Measurements from ENCODE around the gene ZNF354C.

Gene ZNF354C
- 9.4 to 33.1 (median 20.4) reads per million in 9 experiments for total RNA-seq

DNA sequence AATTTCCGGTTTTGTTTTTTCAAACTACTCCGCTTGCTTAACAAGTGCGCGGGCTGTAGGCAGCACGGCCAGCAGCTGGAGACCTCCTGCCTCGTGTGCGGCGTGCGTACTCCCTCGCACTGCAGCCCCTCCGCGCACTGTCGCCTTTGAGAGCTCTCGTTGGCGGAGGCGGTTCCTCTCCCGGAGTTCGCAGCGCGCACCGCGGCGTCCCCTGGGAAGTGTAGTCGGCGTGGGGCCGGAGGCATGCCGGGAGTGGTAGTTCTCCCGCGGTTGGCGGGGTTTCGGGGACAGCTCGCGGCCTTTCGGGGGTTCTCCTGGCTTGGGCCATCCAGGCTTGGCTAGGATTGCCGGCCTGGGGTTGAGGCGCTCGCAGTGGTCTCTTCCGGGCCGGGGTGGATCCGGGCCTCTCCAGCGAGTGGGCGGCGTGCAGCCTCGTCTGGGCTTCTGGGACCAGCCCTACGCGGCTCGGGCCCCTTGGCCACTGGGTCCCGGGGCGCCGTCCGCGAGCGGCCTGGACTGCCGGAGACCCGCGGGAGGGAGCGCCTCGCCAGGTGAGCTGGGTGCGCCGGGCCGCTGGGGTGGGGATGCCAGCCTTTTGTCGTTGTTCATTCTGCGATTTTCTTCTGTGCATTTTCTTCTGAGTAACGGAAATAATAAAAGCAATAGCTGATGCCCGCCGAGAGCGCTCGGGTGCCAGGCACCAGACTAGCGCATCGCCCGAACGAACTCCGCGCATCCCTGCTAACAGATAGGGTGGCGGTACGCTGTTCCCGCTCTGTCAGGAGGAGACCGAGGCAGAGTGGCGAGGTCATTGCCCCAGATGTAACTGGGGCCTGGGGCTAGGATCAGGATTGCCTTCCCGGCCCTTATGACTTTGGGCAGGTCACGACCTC, at the start of gene ZNF354C:
ZNF354C (plus strand) TSS at position 258 of the 893 bp plus-strand sequence. CDS start 1,696 bp downstream, outside the sequence.
- ATAC-seq (replicated peaks) (peak; percentile 98), DNase-seq (peak; percentile 77 to 81 (median 79))
- H3K4me3 Mint-ChIP-seq: peak within 1 kb of the TSS; percentile 92 to 97
- H3K36me3 Mint-ChIP-seq (ENCODE audit: insufficient read depth): peaks cover 5% of the 10 kb centered on the region
- peaks cover 13 to 16% of the 10 kb centered on the region in 2 donors for H3K27me3 Mint-ChIP-seq
- H3K4me1 Mint-ChIP-seq (ENCODE audit: low read depth in 2 of 2): peaks cover 13 to 20% of the 10 kb centered on the region in 2 donors
- peak within 1 kb of the TSS; percentile 66 to 95 for H3K27ac Mint-ChIP-seq
- H3K9me3 Mint-ChIP-seq: no peaks in the 10 kb centered on the region

DNA sequence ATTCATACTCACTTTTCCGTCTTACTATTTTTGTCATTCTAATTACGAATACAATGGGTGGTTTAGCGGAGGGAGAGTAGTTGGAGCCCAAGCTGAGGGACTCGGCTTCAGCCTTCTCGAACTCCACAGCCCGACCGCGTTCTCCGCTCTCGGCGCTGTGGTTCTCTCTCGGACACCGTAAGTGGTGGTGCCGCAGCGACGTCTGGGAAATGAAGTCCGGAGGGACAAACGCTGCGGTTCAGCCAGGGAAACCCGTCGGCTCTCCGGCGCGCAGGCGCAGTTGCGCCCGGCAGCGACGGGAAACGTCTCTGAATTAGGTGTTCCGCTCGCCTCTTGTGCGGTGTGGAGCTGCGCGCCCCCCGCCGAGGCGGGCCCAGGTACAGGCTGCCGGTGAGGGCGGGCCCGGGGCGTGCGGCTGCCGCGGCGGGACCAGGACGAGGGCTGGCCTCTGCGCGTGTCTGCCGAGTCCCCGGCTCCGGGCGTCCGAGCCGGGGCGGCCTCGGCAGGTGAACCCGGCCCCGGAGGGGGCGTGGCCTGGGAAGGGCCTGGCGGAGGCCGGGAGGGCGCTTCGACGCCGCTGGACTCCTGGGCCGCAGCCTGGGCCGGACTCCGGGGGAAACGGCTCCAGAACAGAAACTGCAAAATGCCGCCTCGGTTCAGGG, 36.5 kb upstream of the ZNF354C start, which contains the start of gene ZNF879:
ZNF879 (plus strand) TSS at position 277 of the 662 bp plus-strand sequence. CDS start 1,201 bp downstream, outside the sequence.
- ATAC-seq (replicated peaks): peak; percentile 92
- DNase-seq: peak; percentile 90 to 92 (median 90)

DNA sequence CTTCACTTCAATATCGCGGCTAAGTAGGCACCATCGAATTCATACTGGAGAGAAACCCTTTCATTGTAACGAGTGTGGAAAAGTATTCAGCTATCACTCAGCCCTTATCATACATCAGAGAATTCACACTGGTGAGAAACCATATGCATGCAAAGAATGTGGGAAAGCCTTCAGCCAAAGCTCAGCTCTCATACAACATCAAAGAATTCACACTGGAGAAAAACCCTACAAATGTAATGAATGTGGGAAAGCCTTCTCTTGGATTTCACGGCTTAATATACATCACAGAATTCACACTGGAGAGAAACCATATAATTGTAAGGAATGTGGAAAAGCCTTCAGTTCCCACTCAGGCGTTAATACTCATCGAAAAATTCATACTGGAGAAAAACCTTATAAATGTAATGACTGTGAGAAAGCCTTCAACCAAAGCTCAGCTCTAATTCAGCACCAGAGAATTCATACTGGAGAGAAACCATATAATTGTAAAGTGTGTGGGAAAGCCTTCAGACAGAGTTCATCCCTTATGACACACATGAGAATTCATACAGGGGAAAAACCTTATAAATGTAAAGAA, 27.1 kb upstream of the ZNF354C start:
- DNase-seq (no peak), ATAC-seq (replicated peaks) (no peak)
- H3K27me3 Mint-ChIP-seq: no peaks in the 10 kb centered on the region
- no peak overlapping the region for H3K4me3 Mint-ChIP-seq
- peaks cover 35% of the 10 kb centered on the region for H3K36me3 Mint-ChIP-seq (ENCODE audit: insufficient read depth)
- H3K4me1 Mint-ChIP-seq (ENCODE audit: low read depth in 2 of 2): no peaks in the 10 kb centered on the region
- no peak overlapping the region for H3K27ac Mint-ChIP-seq
- peaks cover 27 to 44% of the 10 kb centered on the region in 2 donors for H3K9me3 Mint-ChIP-seq

More for the DNA sequence above, 36.5 kb upstream of the ZNF354C start, which contains the start of gene ZNF879:
- H3K4me3 Mint-ChIP-seq: peak within 1 kb of the TSS; percentile 92 to 95
- H3K27me3 Mint-ChIP-seq: no peaks in the 10 kb centered on the region
- H3K9me3 Mint-ChIP-seq: peaks cover under 1 to 18% of the 10 kb centered on the region in 2 donors
- H3K36me3 Mint-ChIP-seq (ENCODE audit: insufficient read depth): peaks cover 22% of the 10 kb centered on the region
- H3K27ac Mint-ChIP-seq: peak within 1 kb of the TSS; percentile 56 to 92
- H3K4me1 Mint-ChIP-seq (ENCODE audit: low read depth in 2 of 2): peaks cover 3 to 10% of the 10 kb centered on the region in 2 donors

DNA sequence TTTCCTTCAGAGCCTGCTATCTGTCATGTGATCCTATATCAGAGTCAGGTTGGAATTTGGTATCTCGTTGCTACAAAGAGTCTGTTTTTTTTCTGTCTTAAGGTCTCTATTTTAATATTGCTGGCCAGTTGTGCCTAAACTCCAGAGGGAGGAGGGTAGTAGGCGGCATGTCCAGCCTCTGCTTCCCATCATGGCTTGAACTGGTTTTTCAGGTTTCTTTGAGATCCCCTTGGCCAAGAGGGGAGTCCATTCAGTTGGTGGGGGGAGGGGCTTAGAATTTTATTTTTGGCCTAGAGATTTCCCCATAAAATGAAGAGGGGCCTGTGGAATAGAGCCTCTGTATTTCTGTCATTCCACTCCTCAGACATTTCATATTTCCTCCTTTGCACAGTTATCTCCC, 15.4 kb upstream of the ZNF354C start:
- Mint-ChIP-seq H3K27ac (no peak overlapping the region), H3K4me1 (ENCODE audit: low read depth in 2 of 2) (no peaks in the 10 kb centered on the region), H3K9me3 (peaks cover 9 to 19% of the 10 kb centered on the region in 2 donors), H3K36me3 (ENCODE audit: insufficient read depth) (no peaks in the 10 kb centered on the region), H3K4me3 (no peak overlapping the region), H3K27me3 (peaks cover 13 to 14% of the 10 kb centered on the region in 2 donors)
- DNase-seq (no peak), ATAC-seq (replicated peaks) (no peak)

DNA sequence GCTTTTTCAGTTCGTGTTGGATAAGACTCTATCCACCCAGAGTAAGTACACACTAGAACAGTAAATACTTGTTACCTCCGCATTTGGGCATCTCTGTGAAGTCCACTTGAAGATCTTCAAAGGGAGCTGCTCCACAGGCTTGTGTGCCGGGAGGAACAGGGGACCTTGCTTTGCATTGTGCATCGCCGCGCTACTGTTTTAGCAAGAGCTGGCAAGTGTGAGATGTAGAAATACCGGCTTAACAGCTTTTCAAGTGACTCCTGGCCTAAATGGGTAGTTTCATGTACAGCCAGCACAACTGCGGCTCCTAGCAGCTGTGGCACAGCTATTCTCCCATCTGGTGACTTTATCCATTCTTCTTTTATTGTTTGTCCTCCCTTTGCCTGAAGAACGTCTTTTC, 8.4 kb upstream of the ZNF354C start:
- Mint-ChIP-seq H3K9me3 (peaks cover 3 to 9% of the 10 kb centered on the region in 2 donors), H3K36me3 (ENCODE audit: insufficient read depth) (no peaks in the 10 kb centered on the region), H3K4me1 (ENCODE audit: low read depth in 2 of 2) (no peaks in the 10 kb centered on the region), H3K27me3 (peaks cover 33 to 34% of the 10 kb centered on the region in 2 donors), H3K4me3 (no peak overlapping the region), H3K27ac (no peak overlapping the region)
- no peak for ATAC-seq (replicated peaks)
- no peak for DNase-seq

DNA sequence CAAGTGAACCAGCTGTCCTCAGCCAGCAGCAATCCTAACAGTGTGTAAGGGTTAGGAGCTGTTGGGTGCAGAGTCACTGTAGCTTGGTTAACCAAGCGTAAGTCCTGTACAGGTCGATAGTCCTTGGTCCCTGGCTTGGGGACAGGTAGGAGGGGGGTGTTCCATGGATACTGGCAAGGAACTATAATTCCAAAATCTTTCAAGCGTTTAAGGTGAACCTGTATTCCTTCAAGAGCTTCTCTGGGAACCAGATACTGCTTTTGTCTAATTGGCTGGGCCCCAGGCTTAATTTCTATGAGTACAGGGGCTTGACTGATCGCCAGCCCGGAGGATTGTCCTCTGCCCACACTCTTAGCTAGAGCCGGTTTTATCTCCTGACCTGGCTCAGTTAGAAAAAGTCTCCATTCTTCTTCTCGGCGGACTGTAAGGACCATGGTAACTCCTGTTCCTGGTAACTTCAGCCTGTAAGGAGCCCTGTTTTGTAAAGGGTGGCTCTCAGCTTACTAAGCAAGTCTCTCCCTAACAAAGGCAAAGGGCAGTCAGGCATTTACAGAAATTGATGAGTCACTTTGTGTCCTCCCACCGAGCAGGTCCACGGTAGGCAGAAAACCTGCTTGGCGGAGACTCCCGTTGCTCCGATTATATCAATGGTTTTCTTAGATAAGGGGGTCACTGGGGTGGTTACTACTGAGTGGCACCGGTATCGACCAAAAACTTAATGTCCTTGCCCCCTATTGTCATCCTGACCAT, 6.0 kb upstream of the ZNF354C start:
- H3K36me3 Mint-ChIP-seq (ENCODE audit: insufficient read depth): no peaks in the 10 kb centered on the region

DNA sequence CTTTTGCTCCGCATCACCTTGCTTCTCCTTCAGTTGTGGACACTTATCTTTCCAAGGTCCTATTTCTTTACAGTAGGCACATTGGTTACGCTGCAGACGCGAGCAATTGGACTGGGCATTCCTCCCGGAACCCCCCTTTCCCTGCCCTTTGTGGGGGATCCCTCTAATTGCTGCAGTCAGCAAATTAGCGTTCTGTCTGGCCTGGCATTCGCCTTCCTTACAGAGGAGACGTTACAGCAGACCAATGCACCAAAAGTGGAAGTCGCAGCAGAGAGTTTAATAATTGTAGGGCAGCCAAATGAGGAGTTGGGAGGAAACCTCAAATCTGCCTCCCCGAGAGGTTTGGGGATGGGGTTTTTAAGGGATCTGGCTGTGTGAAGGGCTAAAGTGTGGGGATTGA, 5.3 kb upstream of the ZNF354C start:
- H3K27me3 Mint-ChIP-seq: peaks cover 27 to 29% of the 10 kb centered on the region in 2 donors
- H3K9me3 Mint-ChIP-seq: no peaks in the 10 kb centered on the region
- no peaks in the 10 kb centered on the region for H3K36me3 Mint-ChIP-seq (ENCODE audit: insufficient read depth)
- H3K4me1 Mint-ChIP-seq (ENCODE audit: low read depth in 2 of 2): peaks cover 3 to 4% of the 10 kb centered on the region in 2 donors
- ATAC-seq (replicated peaks): no peak
- no peak overlapping the region for H3K4me3 Mint-ChIP-seq
- H3K27ac Mint-ChIP-seq: no peak overlapping the region
- no peak for DNase-seq

More for the DNA sequence above, 6.0 kb upstream of the ZNF354C start:
- Mint-ChIP-seq H3K9me3 (peaks cover 0 to 1% of the 10 kb centered on the region in 2 donors), H3K27ac (no peak overlapping the region), H3K4me3 (no peak overlapping the region), H3K27me3 (peaks cover 27 to 31% of the 10 kb centered on the region in 2 donors), H3K4me1 (ENCODE audit: low read depth in 2 of 2) (no peaks in the 10 kb centered on the region)
- DNase-seq (no peak), ATAC-seq (replicated peaks) (no peak)

DNA sequence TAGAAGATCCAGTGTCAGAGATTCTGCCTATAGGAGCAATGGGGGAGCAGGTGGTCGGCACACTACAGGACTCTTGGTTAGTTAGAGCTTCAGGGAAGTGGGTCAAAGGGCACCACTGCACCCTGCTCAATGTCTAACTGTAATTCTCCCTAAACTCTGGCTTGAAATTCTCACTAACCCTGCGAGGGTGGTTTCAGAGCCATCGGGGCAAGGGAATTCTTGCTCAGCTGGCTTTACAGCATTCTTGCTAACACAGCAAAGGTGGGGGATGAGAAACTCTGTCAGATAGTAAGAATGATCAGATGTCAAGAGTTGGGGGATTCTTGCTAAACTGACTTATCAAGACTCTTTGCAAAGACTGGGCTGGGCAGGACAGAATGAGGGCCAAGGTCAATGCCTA, 4.7 kb upstream of the ZNF354C start:
- peaks cover 4 to 6% of the 10 kb centered on the region in 2 donors for H3K4me1 Mint-ChIP-seq (ENCODE audit: low read depth in 2 of 2)
- no peak overlapping the region for H3K27ac Mint-ChIP-seq
- H3K27me3 Mint-ChIP-seq: peaks cover 27 to 29% of the 10 kb centered on the region in 2 donors
- no peak for ATAC-seq (replicated peaks)
- H3K36me3 Mint-ChIP-seq (ENCODE audit: insufficient read depth): no peaks in the 10 kb centered on the region
- H3K9me3 Mint-ChIP-seq: no peaks in the 10 kb centered on the region
- no peak for DNase-seq
- H3K4me3 Mint-ChIP-seq: no peak overlapping the region

DNA sequence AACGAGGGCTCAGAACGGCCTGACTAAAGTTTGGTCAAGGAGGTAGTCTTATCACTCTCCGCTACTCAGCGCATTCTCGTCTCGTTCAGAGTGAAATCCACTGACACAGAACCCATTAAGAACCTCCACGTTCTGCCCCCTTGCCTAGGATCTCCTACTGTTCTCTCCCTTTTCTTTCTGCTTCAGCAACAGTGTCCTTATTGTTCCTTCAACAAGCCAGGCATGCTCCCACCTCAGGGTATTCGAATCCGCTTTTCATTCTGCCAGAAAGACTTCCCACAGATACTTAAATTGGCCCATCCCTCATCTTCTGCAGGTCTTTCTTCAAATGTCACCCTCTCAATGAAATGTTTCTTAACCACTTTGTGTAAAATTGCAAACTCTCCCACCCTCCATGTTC, 4.3 kb upstream of the ZNF354C start:
- H3K4me1 Mint-ChIP-seq (ENCODE audit: low read depth in 2 of 2): peaks cover 7 to 9% of the 10 kb centered on the region in 2 donors
- ATAC-seq (replicated peaks): no peak
- H3K4me3 Mint-ChIP-seq: no peak overlapping the region
- no peak overlapping the region for H3K27ac Mint-ChIP-seq
- peaks cover 27 to 29% of the 10 kb centered on the region in 2 donors for H3K27me3 Mint-ChIP-seq
- no peaks in the 10 kb centered on the region for H3K9me3 Mint-ChIP-seq
- DNase-seq: no peak
- no peaks in the 10 kb centered on the region for H3K36me3 Mint-ChIP-seq (ENCODE audit: insufficient read depth)

DNA sequence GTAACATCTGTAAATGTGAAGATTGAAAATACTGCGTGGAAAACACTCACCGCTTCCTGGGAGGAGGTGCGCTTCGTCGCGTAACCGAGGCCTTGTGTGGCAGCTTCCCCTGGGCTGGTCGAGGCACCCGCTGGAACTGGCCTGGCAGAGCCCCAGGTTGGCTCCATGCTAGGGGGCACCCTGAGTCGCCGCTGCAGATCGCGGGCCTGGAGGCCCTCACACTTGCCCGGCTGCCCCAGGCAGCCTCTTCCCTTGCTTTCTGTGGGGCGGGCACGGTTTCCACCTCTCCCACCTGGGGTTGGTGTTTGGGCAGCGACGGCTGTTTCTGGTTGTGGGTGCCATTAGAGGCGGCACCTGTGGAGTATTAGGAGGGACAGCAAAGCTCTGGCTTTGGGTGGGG, 852 bp downstream of the ZNF354C start:
- H3K4me3 Mint-ChIP-seq: peak overlapping the region; percentile 92 to 97
- peaks cover 9 to 10% of the 10 kb centered on the region in 2 donors for H3K27me3 Mint-ChIP-seq
- ATAC-seq (replicated peaks) (no peak), DNase-seq (no peak)
- peaks cover 9% of the 10 kb centered on the region for H3K36me3 Mint-ChIP-seq (ENCODE audit: insufficient read depth)
- H3K27ac Mint-ChIP-seq: peak overlapping the region in 1 of 2 donors; percentile 66
- peaks cover 0 to 3% of the 10 kb centered on the region in 2 donors for H3K9me3 Mint-ChIP-seq
- H3K4me1 Mint-ChIP-seq (ENCODE audit: low read depth in 2 of 2): peaks cover 13 to 20% of the 10 kb centered on the region in 2 donors

DNA sequence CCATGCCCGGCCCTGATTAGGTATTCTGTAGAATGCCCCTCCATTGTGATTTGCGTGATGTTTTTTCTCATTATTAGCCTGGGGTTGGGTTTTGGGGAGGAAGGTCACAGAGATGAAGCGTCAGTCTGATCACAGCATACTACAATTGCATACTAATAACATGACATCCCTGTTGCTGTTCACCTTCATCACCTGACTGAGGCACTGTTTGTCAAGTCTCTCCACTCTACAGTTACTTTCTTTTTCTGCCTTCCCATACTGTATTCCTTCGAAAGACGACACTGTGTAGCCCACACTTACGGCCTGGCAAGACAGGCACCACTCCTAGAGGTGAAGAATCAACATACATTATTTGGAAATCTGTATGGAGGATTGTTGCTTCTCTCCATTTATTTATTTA, 5.5 kb downstream of the ZNF354C start:
- Mint-ChIP-seq H3K4me3 (no peak overlapping the region), H3K9me3 (peaks cover 5 to 19% of the 10 kb centered on the region in 2 donors), H3K27ac (no peak overlapping the region), H3K36me3 (ENCODE audit: insufficient read depth) (peaks cover 14% of the 10 kb centered on the region), H3K4me1 (ENCODE audit: low read depth in 2 of 2) (peaks cover 8 to 12% of the 10 kb centered on the region in 2 donors), H3K27me3 (no peaks in the 10 kb centered on the region)
- DNase-seq: no peak
- no peak for ATAC-seq (replicated peaks)

DNA sequence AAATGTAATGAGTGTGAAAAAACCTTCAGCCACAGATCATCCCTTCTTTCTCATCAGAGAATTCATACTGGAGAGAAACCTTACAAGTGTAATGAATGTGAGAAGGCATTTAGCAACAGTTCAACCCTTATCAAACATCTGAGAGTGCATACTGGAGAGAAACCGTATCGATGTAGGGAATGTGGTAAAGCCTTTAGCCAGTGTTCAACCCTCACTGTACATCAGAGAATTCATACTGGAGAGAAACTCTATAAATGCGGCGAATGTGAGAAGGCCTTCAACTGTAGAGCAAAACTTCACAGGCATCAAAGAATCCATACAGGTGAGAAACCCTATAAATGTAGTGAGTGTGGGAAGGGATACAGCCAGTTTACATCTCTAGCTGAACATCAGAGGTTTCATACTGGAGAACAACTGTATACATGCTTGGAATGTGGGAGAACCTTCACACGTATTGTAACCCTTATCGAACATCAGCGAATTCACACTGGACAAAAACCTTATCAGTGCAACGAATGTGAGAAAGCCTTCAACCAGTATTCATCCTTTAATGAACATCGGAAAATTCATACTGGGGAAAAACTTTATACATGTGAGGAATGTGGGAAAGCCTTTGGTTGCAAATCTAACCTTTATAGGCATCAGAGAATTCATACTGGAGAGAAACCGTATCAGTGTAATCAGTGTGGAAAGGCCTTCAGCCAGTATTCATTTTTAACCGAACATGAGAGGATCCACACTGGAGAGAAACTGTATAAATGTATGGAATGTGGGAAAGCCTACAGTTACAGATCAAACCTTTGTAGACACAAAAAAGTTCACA, 19.2 kb downstream of the ZNF354C start:
- peaks cover 15 to 32% of the 10 kb centered on the region in 2 donors for H3K9me3 Mint-ChIP-seq
- H3K27ac Mint-ChIP-seq: no peak overlapping the region
- no peak for DNase-seq
- no peak overlapping the region for H3K4me3 Mint-ChIP-seq
- H3K4me1 Mint-ChIP-seq (ENCODE audit: low read depth in 2 of 2): no peaks in the 10 kb centered on the region
- peaks cover 11% of the 10 kb centered on the region for H3K36me3 Mint-ChIP-seq (ENCODE audit: insufficient read depth)
- H3K27me3 Mint-ChIP-seq: no peaks in the 10 kb centered on the region
- no peak for ATAC-seq (replicated peaks)

All from effector memory CD8-positive, alpha-beta T cell (primary cell).